A549 treated with DMSO at 1 μM for 4 hours (cell line): ENCODE measurements around the gene EPX. TPM values are rescaled to one million over a fixed set of nuclear protein-coding genes. Genes with fewer than 3 reads are reported as not detected.

Experiments
- total RNA-seq: library from RNA; stranded (reverse); fragments of 200-300 nt; extraction: Qiagen RNA extraction; gene quantifications from 5 replicates; pipeline ENCODE4 v1.2.3, GENCODE V29; 2022; ENCODE audit warnings: low read depth

The EPX gene, protein sequence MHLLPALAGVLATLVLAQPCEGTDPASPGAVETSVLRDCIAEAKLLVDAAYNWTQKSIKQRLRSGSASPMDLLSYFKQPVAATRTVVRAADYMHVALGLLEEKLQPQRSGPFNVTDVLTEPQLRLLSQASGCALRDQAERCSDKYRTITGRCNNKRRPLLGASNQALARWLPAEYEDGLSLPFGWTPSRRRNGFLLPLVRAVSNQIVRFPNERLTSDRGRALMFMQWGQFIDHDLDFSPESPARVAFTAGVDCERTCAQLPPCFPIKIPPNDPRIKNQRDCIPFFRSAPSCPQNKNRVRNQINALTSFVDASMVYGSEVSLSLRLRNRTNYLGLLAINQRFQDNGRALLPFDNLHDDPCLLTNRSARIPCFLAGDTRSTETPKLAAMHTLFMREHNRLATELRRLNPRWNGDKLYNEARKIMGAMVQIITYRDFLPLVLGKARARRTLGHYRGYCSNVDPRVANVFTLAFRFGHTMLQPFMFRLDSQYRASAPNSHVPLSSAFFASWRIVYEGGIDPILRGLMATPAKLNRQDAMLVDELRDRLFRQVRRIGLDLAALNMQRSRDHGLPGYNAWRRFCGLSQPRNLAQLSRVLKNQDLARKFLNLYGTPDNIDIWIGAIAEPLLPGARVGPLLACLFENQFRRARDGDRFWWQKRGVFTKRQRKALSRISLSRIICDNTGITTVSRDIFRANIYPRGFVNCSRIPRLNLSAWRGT
- not detected in 5 replicates for total RNA-seq

DNA sequence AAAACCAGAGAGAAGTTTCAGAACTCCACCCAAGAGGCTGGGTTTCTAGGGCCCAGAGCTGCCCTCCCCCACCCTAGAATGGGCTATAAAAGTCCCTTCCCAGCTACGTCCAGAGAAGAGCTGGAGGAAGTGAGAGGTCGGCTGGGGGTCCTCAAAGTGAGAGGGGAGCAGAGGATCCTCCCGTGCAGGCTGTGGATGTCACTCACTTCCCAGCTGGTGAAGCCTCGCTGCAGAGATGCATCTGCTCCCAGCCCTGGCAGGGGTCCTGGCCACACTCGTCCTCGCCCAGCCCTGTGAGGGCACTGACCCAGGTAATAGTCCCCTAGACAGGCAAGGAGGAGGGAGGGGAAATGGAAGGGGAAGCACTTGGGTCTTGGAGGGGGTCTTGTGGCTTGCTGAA is at the start of gene EPX:
Gene EPX, plus strand, starts transcription at position 115 of the 400 bp plus-strand sequence. Its CDS starts 121 bp downstream, at position 236.

DNA sequence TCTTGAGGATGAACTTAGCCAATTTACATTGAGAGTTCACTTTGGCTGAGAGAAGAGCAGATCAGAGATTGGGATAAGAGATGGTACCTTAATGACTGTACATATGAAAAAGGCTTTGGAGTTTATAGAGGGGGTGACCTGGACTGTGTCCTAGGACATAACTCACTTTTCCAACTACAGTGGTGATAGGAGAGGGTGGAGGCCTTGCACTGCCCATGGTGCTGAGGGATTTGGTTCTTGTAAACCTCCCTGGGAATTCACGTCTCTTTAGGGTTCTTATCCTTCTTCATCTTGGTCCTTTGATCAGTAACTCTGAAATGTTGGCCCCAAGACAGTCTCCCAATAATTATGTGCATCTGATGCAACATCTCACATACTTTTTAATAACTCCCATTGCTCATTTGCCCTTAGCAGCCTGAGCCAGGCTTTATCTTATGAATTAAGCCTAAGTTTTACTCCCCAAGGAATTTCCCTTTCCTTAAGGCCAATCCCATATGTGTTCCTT is 44.5 kb upstream of the EPX start, which contains the start of gene OR4D1:
Gene OR4D1, plus strand, starts transcription at position 455 of the 505 bp plus-strand sequence. CDS start 6,770 bp downstream, outside the sequence.

DNA sequence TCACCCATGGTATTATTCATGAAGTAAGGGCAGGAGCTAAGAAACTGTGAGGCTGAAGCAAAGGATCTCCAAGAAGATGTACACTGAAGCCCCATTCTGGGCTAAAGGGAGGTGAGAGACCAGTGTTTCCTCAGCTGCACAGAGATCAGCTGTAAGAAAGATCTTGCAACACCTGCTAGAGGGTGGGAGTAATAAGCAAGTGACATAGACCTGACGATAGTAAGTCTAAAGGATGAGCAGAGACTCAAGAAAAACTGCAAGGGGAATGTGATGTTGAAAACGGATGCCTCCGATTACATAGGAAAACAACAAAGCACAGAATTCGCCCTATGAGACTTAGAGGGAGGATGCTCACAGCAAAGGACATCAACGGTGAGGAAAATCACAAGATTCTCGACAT is 25.8 kb upstream of the EPX start, which contains the start of gene OR4D2:
Gene OR4D2, plus strand, starts transcription at position 301 of the 400 bp plus-strand sequence. CDS start 2,674 bp downstream, outside the sequence.

DNA sequence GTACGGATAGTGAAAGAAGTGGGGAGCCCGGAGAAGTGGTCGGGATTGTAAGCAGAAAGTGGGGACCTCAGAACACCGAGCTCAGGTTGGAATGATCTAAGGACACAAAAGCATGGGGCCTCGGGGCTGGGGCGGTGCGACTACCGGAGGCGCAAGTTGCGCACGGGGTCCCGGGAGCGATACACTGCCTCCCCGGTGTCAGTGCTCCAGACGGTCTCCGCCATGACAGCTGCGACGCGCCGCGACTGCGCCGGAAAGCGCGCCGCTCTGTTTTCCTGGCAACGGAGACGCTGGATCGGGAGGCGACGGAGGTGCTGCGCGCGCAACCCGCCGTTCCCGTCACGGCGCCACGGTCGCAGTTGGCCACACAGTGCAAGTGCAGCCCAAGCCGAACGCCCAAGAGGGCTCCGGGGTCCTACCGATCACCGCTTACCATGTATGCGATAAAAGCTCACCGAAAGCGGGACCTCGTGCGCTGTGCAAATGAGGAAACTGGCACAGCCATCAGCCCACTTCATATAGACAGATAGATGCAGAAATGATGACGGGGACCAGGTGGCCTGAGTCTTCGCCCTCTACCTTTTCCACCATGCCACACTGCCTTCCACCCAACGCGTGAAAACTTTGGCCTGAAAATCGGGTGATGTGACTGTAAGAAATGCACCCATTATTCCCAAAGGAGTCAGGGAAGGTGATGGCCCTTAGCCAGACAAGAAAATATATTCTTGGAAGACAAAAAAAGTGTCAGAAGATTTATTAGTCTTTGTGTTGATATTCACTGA is 26.7 kb downstream of the EPX start, which contains the start of gene MKS1:
Gene MKS1, minus strand, starts transcription at position 249 of the 782 bp plus-strand sequence. Its CDS starts 25 bp downstream, at position 224.

DNA sequence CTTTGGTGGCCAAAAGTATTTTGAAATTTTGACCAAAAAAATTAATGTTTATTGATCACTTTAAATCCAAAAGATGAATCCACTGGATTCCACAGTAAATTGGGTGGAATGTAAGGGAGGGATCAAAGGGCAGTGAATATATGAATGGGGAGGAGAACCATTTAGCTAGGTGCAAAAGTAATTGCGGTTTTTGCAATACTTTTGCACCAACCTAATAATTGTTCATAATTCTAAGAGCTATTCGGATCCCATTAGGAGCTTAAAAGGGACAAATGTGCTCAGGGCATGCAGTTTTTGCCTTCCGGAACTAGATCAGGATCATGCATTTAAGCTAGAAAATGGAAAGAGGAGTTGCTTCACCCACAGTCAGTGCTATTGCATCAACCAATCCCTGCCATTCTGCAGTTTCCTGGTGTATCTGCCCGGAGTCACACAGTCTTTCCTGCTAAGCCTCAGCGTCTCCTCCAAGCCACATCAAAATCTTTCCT is 45.7 kb downstream of the EPX start, which contains the start of gene LPO:
Gene LPO, plus strand, starts transcription at position 438 of the 488 bp plus-strand sequence. CDS start 4,396 bp downstream, outside the sequence.

Other genes starting within 250 kb of the EPX start
- gene CUEDC1, start 237.3 kb upstream of the EPX start, total RNA-seq = 45.3 to 55.1 TPM (median 53.7 TPM) in 5 replicates
- gene VEZF1, start 204.5 kb upstream of the EPX start, total RNA-seq = 40.6 to 50.4 TPM (median 49.3 TPM) in 5 replicates
- gene SRSF1, start 185.5 kb upstream of the EPX start, total RNA-seq = 258 to 297 TPM (median 284 TPM) in 5 replicates
- gene DYNLL2, start 109.3 kb upstream of the EPX start, total RNA-seq = 19.9 to 24.7 TPM (median 24.2 TPM) in 5 replicates
- gene OR4D1, start 44.3 kb upstream of the EPX start, total RNA-seq = 0.02 TPM in 1 of 5 replicates, not detected in the others
- gene OR4D2, start 25.7 kb upstream of the EPX start, total RNA-seq = not detected in 5 replicates
- gene MKS1, start 26.5 kb downstream of the EPX start, total RNA-seq = 7.3 to 12.3 TPM (median 10.7 TPM) in 5 replicates
- gene LPO, start 45.9 kb downstream of the EPX start, total RNA-seq = not detected in 5 replicates
- gene MPO, start 88.2 kb downstream of the EPX start, total RNA-seq = not detected in 5 replicates
- not detected in 5 replicates for gene TSPOAP1, start 136.1 kb downstream of the EPX start, total RNA-seq
- gene SUPT4H1, start 159.5 kb downstream of the EPX start, total RNA-seq = 102 to 166 TPM (median 145 TPM) in 5 replicates
- gene RNF43, start 224.8 kb downstream of the EPX start, total RNA-seq = 0.21 to 0.39 TPM (median 0.21 TPM) in 5 replicates